OCI-LY1 (cell line): Measurements from ENCODE around the gene NHP2.

Source experiments
- H2AFZ ChIP-seq: fragments of 200-600 bp; sonication (generic), shearing (Covaris generic); 2 replicates; pipeline ENCODE4 v1.6.0; 2014; ENCODE audit warnings: antibody characterized with exemption, mild to moderate bottlenecking, low read length
- H3F3A ChIP-seq: fragments of 200-600 bp; sonication (generic), shearing (Covaris generic); 2 replicates; pipeline ENCODE4 v1.6.0; 2014; ENCODE audit warnings: mild to moderate bottlenecking, antibody characterized with exemption, low read length, moderate library complexity; ENCODE audit not compliant: insufficient read depth
- H3K27ac ChIP-seq: fragments of 200-600 bp; sonication (generic); 2 replicates; pipeline ENCODE4 v1.5.1; 2014; ENCODE audit warnings: low read length, mixed run types, mild to moderate bottlenecking, low read depth; ENCODE audit not compliant: poor library complexity, severe bottlenecking
- H3K27me3 ChIP-seq: fragments of 200-600 bp; sonication (generic); 2 replicates; pipeline ENCODE4 v1.6.0; 2014; ENCODE audit warnings: antibody characterized with exemption, mild to moderate bottlenecking, low read length, moderate library complexity; ENCODE audit not compliant: insufficient read depth
- H3K36me3 ChIP-seq: fragments of 200-600 bp; sonication (generic); 2 replicates; pipeline ENCODE4 v1.6.1; 2014; ENCODE audit warnings: mild to moderate bottlenecking, antibody characterized with exemption, low read length, moderate library complexity, mixed read lengths; ENCODE audit not compliant: insufficient read depth
- H3K4me1 ChIP-seq: fragments of 200-600 bp; sonication (generic); 2 replicates; pipeline ENCODE4 v1.5.1; 2014; ENCODE audit warnings: mild to moderate bottlenecking, low read length, moderate library complexity; ENCODE audit not compliant: insufficient read depth, severe bottlenecking
- H3K4me2 ChIP-seq: fragments of 200-600 bp; sonication (generic), shearing (Covaris generic); 2 replicates; pipeline ENCODE4 v1.6.1; 2014; ENCODE audit warnings: low read length
- H3K4me3 ChIP-seq: fragments of 200-600 bp; sonication (generic); 2 replicates; pipeline ENCODE4 v1.5.1; 2014; ENCODE audit warnings: low read length, low read depth, mild to moderate bottlenecking, mixed read lengths; ENCODE audit not compliant: poor library complexity, severe bottlenecking
- H3K79me2 ChIP-seq: fragments of 200-600 bp; shearing (Covaris generic); 2 replicates; pipeline ENCODE4 v1.6.1; 2016; ENCODE audit warnings: mixed run types, low read length, mixed read lengths; ENCODE audit not compliant: insufficient read depth
- H3K9ac ChIP-seq: fragments of 200-600 bp; sonication (generic), shearing (Covaris generic); 2 replicates; pipeline ENCODE4 v1.6.1; 2014; ENCODE audit warnings: mild to moderate bottlenecking, low read length, mixed read lengths
- H3K9me2 ChIP-seq: fragments of 200-600 bp; sonication (generic), shearing (Covaris generic); 2 replicates; pipeline ENCODE4 v1.6.1; 2014; ENCODE audit warnings: low read depth, mild to moderate bottlenecking, low read length, mixed read lengths
- H3K9me3 ChIP-seq: fragments of 200-600 bp; shearing (Covaris generic); 2 replicates; pipeline ENCODE4 v1.6.1; 2014; ENCODE audit warnings: low read length, mixed read lengths
- H4K20me1 ChIP-seq: fragments of 200-600 bp; sonication (generic), shearing (Covaris generic); 2 replicates; pipeline ENCODE4 v1.6.0; 2016; ENCODE audit warnings: mild to moderate bottlenecking, low read length; ENCODE audit not compliant: insufficient read depth
- EZH2 ChIP-seq: fragments of 200-600 bp; sonication (generic), shearing (Covaris generic); IDR thresholded peaks from 2 replicates; pipeline ENCODE4 v1.8.0; 2017; ENCODE audit warnings: borderline replicate concordance, mixed run types, mild to moderate bottlenecking, antibody characterized with exemption, low read length, moderate library complexity, mixed read lengths
- TF ChIP-seq, protein P1 (sequence below): fragments of 200-600 bp; sonication (generic), shearing (Covaris generic); IDR thresholded peaks from 2 replicates; pipeline ENCODE4 v1.5.1; 2017; ENCODE audit warnings: mild to moderate bottlenecking, antibody characterized with exemption, low read length, moderate library complexity, mixed read lengths

The NHP2 gene

DNA sequence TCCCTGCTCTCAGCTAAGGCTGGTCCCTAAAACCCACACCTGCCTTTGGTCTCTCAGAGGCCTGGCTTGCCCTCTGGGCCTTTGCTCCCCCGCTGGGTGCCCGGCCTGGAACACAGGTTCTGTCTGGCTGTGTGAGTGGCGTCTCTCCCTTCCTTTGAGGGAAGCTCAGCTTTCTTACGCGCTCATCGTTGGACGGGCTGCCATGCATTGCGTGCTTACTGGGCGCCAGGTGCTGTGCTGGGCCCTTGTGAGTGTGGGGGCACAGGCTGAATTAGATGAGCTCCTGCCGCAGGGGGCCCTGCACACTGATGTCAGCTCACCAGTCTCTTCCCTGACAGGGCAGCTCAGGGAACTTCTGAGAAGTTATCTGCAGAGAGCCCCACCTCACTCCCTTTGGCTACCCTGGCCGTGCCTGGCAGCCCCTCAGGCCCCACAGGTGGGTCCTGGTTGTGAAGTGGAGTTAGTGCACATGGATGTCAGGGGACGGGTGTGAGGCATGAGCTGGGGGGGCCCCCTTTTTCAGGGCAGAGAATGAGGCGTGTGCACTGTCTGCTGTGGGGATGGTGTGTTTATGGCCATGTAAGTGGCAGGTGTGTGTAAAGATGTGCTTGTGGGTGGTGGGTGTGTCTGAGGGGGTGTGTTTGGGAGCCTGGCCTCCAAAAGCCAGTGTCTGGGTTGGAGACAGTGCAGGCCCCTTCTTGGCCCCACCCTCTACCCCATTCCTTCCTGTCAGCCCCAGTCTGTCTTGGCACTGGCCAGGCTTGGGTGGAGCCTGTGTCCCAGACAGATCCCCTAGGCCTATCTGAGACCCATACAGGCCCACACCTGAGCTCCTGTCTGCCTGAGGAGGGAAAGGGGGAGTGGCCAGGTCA lies 30.4 kb downstream of the NHP2 start:
- Histone ChIP-seq H3K79me2 (no peaks in the 10 kb centered on the region), H3K4me2 (peak overlapping the region; percentile 56; the same call in 1 of the 2 replicates), H4K20me1 (no peaks in the 10 kb centered on the region), H3K9me2 (no peaks in the 10 kb centered on the region), H3K9ac (peak overlapping the region; percentile 63; the same call in 1 of the 2 replicates), H3F3A (no peaks in the 10 kb centered on the region), H3K4me3 (peak overlapping the region; percentile 54), H2AFZ (no peak overlapping the region), H3K4me1 (peaks cover 53% of the 10 kb centered on the region), H3K36me3 (peaks cover 16% of the 10 kb centered on the region; the same call in 1 of the 2 replicates), H3K9me3 (no peaks in the 10 kb centered on the region), H3K27me3 (no peaks in the 10 kb centered on the region), H3K27ac (peak overlapping the region; percentile 94)
- TF ChIP-seq EZH2: no peak
- TF ChIP-seq, protein P1, sequence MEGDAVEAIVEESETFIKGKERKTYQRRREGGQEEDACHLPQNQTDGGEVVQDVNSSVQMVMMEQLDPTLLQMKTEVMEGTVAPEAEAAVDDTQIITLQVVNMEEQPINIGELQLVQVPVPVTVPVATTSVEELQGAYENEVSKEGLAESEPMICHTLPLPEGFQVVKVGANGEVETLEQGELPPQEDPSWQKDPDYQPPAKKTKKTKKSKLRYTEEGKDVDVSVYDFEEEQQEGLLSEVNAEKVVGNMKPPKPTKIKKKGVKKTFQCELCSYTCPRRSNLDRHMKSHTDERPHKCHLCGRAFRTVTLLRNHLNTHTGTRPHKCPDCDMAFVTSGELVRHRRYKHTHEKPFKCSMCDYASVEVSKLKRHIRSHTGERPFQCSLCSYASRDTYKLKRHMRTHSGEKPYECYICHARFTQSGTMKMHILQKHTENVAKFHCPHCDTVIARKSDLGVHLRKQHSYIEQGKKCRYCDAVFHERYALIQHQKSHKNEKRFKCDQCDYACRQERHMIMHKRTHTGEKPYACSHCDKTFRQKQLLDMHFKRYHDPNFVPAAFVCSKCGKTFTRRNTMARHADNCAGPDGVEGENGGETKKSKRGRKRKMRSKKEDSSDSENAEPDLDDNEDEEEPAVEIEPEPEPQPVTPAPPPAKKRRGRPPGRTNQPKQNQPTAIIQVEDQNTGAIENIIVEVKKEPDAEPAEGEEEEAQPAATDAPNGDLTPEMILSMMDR: no peak

DNA sequence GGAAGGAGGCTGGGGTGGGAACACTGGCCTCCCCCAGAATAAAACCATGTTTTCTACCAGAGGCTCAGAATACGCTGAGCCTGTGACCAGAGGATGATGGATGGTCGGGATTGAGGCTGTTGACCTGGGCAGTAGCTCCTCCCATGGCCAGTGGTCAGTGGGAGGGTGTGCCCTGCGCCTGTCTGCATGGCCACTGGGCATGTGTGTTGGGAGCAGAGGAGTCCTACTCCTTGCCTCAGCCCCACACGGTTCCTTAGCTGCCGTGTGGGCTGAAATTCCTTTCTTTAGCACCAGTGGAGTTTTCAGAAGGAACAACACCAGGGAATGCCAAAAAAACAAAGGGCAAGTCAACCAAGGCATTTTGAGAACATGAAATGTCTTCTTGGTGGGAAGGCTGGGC lies 31.3 kb downstream of the NHP2 start:
- Histone ChIP-seq H3K4me1 (peaks cover 62% of the 10 kb centered on the region), H3K27ac (peak overlapping the region; percentile 94), H3K4me3 (peak overlapping the region; percentile 54), H4K20me1 (no peaks in the 10 kb centered on the region), H3K36me3 (peaks cover 16% of the 10 kb centered on the region; the same call in 1 of the 2 replicates), H3K79me2 (no peaks in the 10 kb centered on the region), H2AFZ (no peak overlapping the region), H3K27me3 (no peaks in the 10 kb centered on the region), H3F3A (no peaks in the 10 kb centered on the region), H3K4me2 (peak overlapping the region; percentile 56), H3K9me3 (no peaks in the 10 kb centered on the region), H3K9ac (peak overlapping the region; percentile 63), H3K9me2 (no peaks in the 10 kb centered on the region)
- TF ChIP-seq, protein P1: no peak
- no peak for TF ChIP-seq EZH2

DNA sequence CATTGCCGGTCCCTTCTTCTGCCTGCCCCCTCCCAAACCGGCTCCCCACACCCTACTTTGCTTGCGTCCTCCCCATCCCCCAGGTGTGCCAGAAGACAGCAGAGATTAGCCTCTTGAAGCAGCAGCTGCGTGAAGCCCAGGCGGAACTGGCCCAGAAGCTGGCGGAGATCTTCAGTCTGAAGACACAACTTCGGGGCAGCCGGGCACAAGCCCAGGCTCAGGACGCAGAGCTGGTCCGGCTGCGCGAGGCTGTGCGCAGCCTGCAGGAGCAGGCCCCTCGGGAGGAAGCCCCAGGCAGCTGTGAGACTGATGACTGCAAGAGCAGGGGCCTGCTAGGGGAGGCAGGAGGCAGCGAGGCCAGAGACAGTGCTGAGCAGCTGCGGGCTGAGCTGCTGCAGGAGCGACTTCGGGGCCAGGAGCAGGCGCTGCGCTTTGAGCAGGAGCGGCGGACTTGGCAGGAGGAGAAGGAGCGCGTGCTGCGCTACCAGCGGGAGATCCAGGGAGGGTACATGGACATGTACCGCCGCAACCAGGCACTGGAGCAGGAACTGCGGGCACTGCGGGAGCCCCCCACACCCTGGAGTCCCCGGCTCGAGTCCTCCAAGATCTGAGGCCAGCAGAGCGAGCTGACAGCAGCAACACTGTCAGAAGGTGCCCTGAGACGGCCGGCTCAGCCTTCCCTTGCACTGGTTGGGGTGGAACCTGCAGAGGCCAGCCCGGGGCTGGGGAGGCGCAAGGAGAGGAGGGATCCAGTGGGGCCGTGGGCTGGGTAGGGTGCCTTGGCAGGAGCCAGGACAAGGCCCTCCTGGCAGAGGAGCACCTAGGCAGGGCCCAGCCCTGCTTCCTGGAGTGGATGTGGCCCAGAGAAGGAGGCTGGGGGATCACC lies 32.1 kb downstream of the NHP2 start:
- Histone ChIP-seq H3K27ac (peak overlapping the region; percentile 94), H3K27me3 (no peaks in the 10 kb centered on the region), H3K9me3 (no peaks in the 10 kb centered on the region), H3K79me2 (no peaks in the 10 kb centered on the region), H3K9me2 (no peaks in the 10 kb centered on the region), H3K4me3 (peak overlapping the region; percentile 54), H3K36me3 (peaks cover 16% of the 10 kb centered on the region; the same call in 1 of the 2 replicates), H3K4me1 (peaks cover 70% of the 10 kb centered on the region), H3F3A (no peaks in the 10 kb centered on the region), H3K4me2 (peak overlapping the region; percentile 56), H3K9ac (peak overlapping the region; percentile 63), H4K20me1 (no peaks in the 10 kb centered on the region), H2AFZ (no peak overlapping the region)
- no peak for TF ChIP-seq EZH2
- TF ChIP-seq, protein P1: no peak
